ES-I3 (cell line): Measurements from ENCODE around the gene ZNF224.

ENCODE experiments used
- H3K36me3 ChIP-seq: 2 replicates; pipeline ENCODE4 v1.6.1; 2013; ENCODE audit warnings: mild to moderate bottlenecking, low read length, control low read depth, moderate library complexity; ENCODE audit not compliant: insufficient read depth
- H3K4me1 ChIP-seq: 2 replicates; pipeline ENCODE4 v1.6.1; 2013; ENCODE audit warnings: mild to moderate bottlenecking, control low read depth, low read length; ENCODE audit not compliant: insufficient read depth
- H3K9ac ChIP-seq: 2 replicates; pipeline ENCODE4 v1.6.1; 2013; ENCODE audit warnings: low read depth, mild to moderate bottlenecking, low read length, moderate library complexity
- H3K9me3 ChIP-seq: 2 replicates; pipeline ENCODE4 v1.6.1; 2013; ENCODE audit warnings: mild to moderate bottlenecking, low read length, moderate library complexity; ENCODE audit not compliant: control insufficient read depth, insufficient read depth

Gene ZNF224

GRCh38 chr19:44093931-44094765 is at the start of gene ZNF224:
ZNF224 (plus strand) TSS chr19:44094361; CDS start chr19:44097874, 3,513 bp downstream.
- Histone ChIP-seq H3K4me1 (no peaks in the 10 kb centered on the region), H3K9ac (peak within 1 kb of the TSS; percentile 91), H3K9me3 (no peaks in the 10 kb centered on the region), H3K36me3 (peaks cover 3% of the 10 kb centered on the region; the same call in 1 of the 2 replicates)

DNA sequence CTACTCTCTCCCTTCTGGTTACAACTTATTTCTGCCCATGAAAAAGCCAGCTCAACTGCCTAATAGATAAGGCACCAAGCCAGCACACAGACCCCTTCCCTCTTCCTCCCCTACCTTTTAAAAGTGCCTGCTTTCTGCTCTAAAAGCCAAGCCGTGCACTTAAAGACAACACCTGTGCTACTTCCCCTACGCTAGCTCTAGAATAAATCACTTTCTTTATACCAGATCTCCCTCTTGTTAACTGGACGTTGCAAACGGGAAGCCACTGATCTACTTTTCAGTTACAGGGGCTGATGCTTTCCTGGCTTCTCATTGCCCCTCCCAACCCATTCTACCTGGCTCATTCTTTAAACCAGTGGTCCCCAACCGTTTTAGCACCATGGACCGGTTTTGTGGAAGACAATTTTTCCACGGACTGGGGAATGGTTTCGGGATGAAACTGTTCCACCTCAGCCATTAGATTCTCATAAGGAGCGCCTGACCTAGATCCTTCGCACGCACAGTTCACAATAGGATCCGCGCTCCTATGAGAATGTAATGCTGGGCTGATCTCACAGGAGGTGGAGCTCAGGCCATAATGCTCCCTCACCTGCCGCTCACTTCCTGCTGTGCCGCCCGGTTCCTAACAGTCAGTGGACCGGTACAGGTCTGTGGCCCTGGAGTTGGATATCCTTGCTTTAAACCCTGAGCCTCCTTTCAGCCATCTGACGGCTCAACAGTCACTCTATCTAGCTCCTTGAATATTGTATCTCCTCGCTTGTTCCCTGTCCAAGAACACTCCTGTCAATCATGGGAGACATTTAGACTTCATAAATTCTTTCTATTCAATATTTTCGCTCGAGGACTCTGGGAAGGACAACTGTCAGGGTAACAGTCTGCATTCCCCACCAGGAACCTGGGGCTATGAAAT is 43.2 kb upstream of the ZNF224 start:
- no peaks in the 10 kb centered on the region for H3K9me3 ChIP-seq
- H3K4me1 ChIP-seq, result no peaks in the 10 kb centered on the region
- peak overlapping the region; percentile 59; the same call in 1 of the 2 replicates for H3K9ac ChIP-seq
- no peaks in the 10 kb centered on the region for H3K36me3 ChIP-seq

GRCh38 chr19:44051650-44052402 is 42.3 kb upstream of the ZNF224 start, which contains the start of gene ZNF223:
ZNF223 (plus strand) TSS chr19:44052036; CDS start chr19:44055177, 3,141 bp downstream.
- Histone ChIP-seq H3K9ac (peak within 1 kb of the TSS; percentile 59), H3K9me3 (no peaks in the 10 kb centered on the region), H3K4me1 (no peaks in the 10 kb centered on the region), H3K36me3 (no peaks in the 10 kb centered on the region)

- H3K36me3 ChIP-seq, result no peaks in the 10 kb centered on the region; the same call in 1 of the 2 replicates
- no peaks in the 10 kb centered on the region for H3K4me1 ChIP-seq
- no peak overlapping the region for H3K9ac ChIP-seq
- no peaks in the 10 kb centered on the region for H3K9me3 ChIP-seq
Observed at GRCh38 chr19:44055870-44056269, 38.3 kb upstream of the ZNF224 start.

DNA sequence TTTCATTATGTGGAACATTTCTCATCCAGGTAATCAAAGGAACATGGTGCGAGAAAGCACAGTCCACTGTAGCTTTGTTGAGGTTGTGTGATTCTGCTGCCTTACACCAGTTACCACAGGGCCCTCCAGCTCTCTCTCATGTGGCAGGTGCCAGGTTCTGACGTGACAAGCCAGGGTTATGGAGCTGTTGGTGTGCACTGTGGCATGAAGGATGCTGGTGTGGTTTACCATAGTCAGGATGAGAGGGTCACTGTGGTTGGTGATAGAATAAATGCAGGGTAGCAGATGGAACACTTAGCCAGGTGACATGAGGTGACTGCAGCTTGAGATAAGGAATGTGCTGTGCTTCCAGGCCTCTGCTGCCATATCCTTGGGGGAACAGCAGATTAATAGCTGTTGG is 34.9 kb upstream of the ZNF224 start:
- no peaks in the 10 kb centered on the region for H3K4me1 ChIP-seq
- H3K9me3 ChIP-seq, result no peaks in the 10 kb centered on the region
- H3K36me3 ChIP-seq, result no peaks in the 10 kb centered on the region; the same call in 1 of the 2 replicates
- no peak overlapping the region for H3K9ac ChIP-seq

DNA sequence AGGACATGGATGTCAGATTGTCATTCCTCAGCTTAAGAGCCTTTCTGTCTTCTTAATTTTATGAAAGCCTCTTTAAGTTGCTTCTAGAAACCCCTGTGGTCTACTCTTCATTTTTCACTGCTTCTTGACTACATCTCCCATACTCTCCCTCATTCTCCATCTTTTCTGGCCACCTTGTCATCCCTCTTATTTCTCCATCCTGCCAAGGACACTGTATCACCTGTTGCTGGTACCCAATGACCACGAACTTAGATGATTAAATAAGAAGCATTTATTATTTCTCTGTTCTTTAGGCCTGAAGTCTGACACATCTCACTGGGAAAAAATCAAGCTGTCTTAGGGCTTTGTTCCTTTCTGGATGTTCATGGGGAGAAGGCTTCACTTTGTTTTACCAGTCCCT is 33.1 kb upstream of the ZNF224 start:
- no peak overlapping the region for H3K9ac ChIP-seq
- peaks cover 3% of the 10 kb centered on the region; the same call in 1 of the 2 replicates for H3K36me3 ChIP-seq
- H3K9me3 ChIP-seq, result peaks cover 3% of the 10 kb centered on the region; the same call in 1 of the 2 replicates
- H3K4me1 ChIP-seq, result no peaks in the 10 kb centered on the region

DNA sequence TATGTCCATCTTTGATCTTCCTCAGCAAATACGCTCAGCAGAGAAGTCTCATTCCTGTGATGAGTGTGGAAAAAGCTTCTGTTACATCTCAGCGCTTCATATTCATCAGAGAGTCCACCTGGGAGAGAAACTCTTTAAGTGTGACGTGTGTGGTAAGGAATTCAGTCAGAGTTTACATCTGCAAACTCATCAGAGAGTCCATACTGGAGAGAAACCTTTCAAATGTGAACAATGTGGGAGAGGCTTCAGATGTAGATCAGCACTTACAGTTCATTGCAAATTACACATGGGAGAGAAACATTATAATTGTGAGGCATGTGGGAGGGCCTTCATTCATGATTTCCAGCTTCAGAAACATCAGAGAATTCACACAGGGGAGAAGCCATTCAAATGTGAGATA is 27.9 kb upstream of the ZNF224 start:
- peaks cover 8% of the 10 kb centered on the region; the same call in 1 of the 2 replicates for H3K36me3 ChIP-seq
- no peak overlapping the region for H3K9ac ChIP-seq
- no peaks in the 10 kb centered on the region for H3K4me1 ChIP-seq
- peaks cover 5% of the 10 kb centered on the region; the same call in 1 of the 2 replicates for H3K9me3 ChIP-seq

GRCh38 chr19:44069415-44069814 is 24.7 kb upstream of the ZNF224 start:
- H3K9ac ChIP-seq, result no peak overlapping the region
- peaks cover 5% of the 10 kb centered on the region; the same call in 1 of the 2 replicates for H3K9me3 ChIP-seq
- H3K36me3 ChIP-seq, result peaks cover 8% of the 10 kb centered on the region; the same call in 1 of the 2 replicates
- no peaks in the 10 kb centered on the region for H3K4me1 ChIP-seq

DNA sequence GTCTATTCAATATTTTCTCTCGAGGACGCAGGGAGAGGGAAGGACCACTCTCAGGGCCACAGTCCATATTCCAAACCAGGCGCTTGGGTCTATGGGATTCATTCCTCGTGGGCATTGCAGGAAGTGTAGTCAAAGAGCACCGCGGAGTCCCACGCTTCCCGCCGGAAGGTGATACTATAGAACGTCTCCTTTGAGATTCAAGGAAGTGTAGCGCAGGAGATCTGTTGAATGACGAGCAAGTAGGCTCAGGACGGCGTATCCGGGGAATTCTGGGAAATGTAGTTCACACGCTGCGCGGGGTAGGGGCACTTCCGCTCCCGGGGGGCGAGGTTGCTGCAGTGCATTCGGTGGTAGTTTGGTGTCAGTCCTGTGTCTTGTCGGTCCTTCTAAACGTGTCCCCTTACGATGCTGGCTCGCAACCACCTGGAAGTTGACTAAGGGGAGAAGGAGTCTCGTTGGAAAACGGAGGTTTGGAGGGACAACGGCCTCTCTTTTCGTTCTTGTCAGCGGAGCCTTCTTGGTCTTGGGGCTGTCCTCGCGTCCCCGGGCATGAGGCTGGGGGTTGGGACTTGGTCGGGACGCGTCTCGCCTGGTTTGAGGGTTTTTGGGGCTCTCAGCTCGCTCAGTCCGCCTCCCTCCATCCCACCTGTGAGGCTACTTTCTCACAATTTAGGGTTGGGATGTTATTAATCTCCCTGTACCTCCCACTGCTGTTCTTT is 22.2 kb upstream of the ZNF224 start, which contains the start of gene ZNF284:
Gene ZNF284 (plus strand): TSS at position 336 of the 719 bp plus-strand sequence. CDS start 4,231 bp downstream, outside the sequence.
- H3K9me3 ChIP-seq, result no peaks in the 10 kb centered on the region
- peak within 1 kb of the TSS; percentile 65 for H3K9ac ChIP-seq
- H3K4me1 ChIP-seq, result no peaks in the 10 kb centered on the region
- no peaks in the 10 kb centered on the region for H3K36me3 ChIP-seq

GRCh38 chr19:44072543-44073401 is 21.4 kb upstream of the ZNF224 start:
- H3K4me1 ChIP-seq, result no peaks in the 10 kb centered on the region
- no peaks in the 10 kb centered on the region for H3K9me3 ChIP-seq
- no peaks in the 10 kb centered on the region for H3K36me3 ChIP-seq
- peak overlapping the region; percentile 65 for H3K9ac ChIP-seq

DNA sequence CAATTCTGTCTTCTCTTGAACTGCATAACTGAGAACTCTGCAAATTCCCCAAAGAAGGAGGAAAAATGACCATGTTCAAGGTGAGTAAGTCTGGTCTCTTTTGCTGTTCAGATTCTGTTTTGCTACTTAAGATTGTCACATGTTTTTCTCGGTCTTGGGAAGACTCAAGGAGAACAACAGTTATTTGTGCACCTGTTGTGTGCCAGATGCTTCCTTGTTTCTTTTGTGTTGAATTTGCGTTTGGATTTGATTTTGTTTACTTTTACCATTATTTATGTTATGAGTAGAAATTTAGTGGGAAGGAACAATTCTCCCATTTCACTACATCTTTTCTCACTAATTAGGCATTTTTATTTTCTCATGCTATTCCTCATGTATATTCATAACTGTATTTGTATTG is 17.8 kb upstream of the ZNF224 start:
- no peaks in the 10 kb centered on the region for H3K9me3 ChIP-seq
- no peaks in the 10 kb centered on the region for H3K4me1 ChIP-seq
- 0 out of 2 replicates have a peak, but pooled peaks cover 2% of the 10 kb centered on the region for H3K36me3 ChIP-seq
- no peak overlapping the region for H3K9ac ChIP-seq

GRCh38 chr19:44092108-44092507 is 2.1 kb upstream of the ZNF224 start:
- no peak overlapping the region for H3K9ac ChIP-seq
- H3K9me3 ChIP-seq, result no peaks in the 10 kb centered on the region
- no peaks in the 10 kb centered on the region for H3K36me3 ChIP-seq
- H3K4me1 ChIP-seq, result no peaks in the 10 kb centered on the region
